Stimulated activated naive CD8-positive, alpha-beta T cell treated with anti-CD3 and anti-CD28 coated beads, Interleukin-15, Interleukin-2, amounts not matched to agents 100 ng/mL and 50 ng/mL, for 24 hours (primary cell): ENCODE measurements around the gene IBTK.
"Not testable (repeated sequence)": the region's sequence is repeated elsewhere in the genome, so short reads cannot be mapped to it uniquely, and the experiment has no call there.

ENCODE experiments used
- H3K27ac Mint-ChIP-seq: one replicate; pipeline ENCODE4 v1.8.0; 2021; ENCODE audit warnings: mild to moderate bottlenecking, mixed read lengths
- H3K27me3 Mint-ChIP-seq: one replicate; pipeline ENCODE4 v1.8.0; 2021; ENCODE audit warnings: mixed read lengths
- H3K36me3 Mint-ChIP-seq: one replicate; pipeline ENCODE4 v1.8.0; 2021; ENCODE audit warnings: low read depth, mixed read lengths
- H3K4me1 Mint-ChIP-seq: one replicate; pipeline ENCODE4 v1.8.0; 2021; ENCODE audit warnings: low read depth, mixed read lengths
- H3K4me3 Mint-ChIP-seq: one replicate; pipeline ENCODE4 v1.8.0; 2021; ENCODE audit warnings: mild to moderate bottlenecking, mixed read lengths
- H3K9me3 Mint-ChIP-seq: one replicate; pipeline ENCODE4 v1.8.0; 2021; ENCODE audit warnings: mixed read lengths

The IBTK gene

DNA sequence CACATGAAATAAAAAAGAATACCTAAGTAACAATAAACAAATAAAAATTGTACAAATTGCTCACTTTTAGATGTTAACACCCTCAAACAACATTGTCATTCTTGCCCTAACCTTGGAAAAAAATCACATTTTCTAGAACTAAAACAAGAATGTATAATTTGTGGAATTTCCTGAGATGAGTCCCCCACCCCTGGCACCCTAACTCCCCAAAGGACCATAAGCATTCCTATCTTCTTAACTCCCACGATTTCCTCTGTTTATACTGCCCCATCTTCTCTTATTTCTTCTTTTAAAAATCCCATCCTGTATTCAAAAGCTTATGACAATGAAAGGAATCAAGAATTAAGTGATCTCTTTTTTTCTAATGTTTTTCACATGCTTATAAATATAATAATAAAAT lies 70.9 kb downstream of the IBTK start:
- Mint-ChIP-seq H3K27ac (no peak overlapping the region), H3K9me3 (no peaks in the 10 kb centered on the region), H3K36me3 (peaks cover 57% of the 10 kb centered on the region), H3K4me3 (no peak overlapping the region), H3K27me3 (no peaks in the 10 kb centered on the region), H3K4me1 (no peaks in the 10 kb centered on the region)

DNA sequence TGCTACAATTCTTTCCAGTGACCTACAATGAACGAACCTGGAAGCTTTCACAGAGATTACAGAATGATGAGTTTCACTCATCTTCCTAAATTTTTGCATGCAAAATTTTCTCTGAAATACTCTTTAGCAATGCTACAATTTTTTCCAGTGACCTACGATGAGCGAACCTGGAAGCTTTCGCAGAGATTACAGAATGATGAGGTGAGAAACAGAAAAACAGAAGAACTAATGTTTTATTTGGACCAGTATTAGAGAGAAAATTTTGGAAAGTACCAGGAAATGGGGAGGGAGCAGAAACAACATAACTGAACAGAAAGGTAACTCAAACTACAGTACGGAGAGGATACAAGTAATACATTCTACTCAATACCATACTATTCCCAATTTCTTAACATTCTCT lies 75.0 kb downstream of the IBTK start:
- Mint-ChIP-seq H3K27ac (no peak overlapping the region), H3K4me3 (no peak overlapping the region), H3K36me3 (peaks cover 67% of the 10 kb centered on the region)

DNA sequence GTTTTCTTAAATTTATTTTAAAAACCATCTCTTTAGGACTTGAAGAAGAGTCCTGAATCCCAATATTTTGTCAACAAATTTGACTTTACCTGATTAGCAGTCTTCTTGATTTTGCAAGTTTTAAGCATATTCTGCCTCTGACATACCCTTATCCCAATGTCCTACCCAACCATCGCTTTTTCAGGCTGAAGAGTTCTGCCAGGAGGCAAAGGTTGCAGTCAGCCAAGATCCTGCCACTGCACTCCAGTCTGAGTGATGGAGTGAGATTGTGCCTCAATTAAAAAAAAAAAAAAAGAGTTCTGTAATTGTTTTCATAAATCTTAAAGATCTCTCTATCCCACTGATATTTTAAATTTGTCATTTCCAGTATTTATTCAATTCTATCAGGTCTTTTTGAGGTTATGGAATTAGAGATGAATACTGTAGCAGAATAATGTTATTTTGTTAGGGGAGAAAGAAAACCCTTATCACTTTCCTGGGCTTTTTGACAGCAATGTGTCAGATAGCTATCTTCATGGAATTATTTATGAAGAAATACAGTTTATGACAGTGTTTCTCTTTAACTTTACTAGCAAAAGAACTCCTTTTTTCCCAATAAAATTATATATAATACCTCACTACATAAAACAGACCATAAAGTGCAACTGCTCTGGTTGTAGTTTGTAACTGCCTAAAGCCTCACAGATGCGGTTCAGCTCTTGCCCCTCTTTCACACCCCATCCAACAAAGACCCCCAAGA lies 78.2 kb downstream of the IBTK start:
- H3K4me1 Mint-ChIP-seq = no peaks in the 10 kb centered on the region
- H3K27me3 Mint-ChIP-seq = no peaks in the 10 kb centered on the region
- peaks cover 68% of the 10 kb centered on the region for H3K36me3 Mint-ChIP-seq
- H3K4me3 Mint-ChIP-seq = no peak overlapping the region
- no peaks in the 10 kb centered on the region for H3K9me3 Mint-ChIP-seq
- no peak overlapping the region for H3K27ac Mint-ChIP-seq

More for the DNA sequence above, 75.0 kb downstream of the IBTK start:
- H3K27me3 Mint-ChIP-seq = no peaks in the 10 kb centered on the region
- no peaks in the 10 kb centered on the region for H3K4me1 Mint-ChIP-seq
- H3K9me3 Mint-ChIP-seq = no peaks in the 10 kb centered on the region

DNA sequence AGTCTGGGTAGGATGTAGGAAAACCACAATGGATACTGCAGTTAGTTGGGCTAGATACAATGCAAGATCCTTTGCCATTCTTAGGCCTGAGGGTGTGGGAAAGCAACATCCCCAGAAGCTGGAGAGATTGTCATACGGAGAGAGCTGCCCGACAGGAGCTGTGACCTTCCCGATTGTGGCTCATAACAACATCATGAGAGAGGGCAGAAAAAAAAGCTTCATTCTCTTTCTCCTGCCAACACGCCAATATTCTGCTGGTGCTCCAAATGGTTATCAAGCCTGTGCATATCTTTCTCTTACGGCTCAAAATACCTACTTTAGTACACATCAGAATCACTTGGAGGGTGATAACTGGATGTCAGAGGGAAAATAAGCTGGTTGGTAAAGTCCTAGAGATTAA lies 81.1 kb downstream of the IBTK start:
- Mint-ChIP-seq H3K27me3 (no peaks in the 10 kb centered on the region), H3K4me3 (no peak overlapping the region)

DNA sequence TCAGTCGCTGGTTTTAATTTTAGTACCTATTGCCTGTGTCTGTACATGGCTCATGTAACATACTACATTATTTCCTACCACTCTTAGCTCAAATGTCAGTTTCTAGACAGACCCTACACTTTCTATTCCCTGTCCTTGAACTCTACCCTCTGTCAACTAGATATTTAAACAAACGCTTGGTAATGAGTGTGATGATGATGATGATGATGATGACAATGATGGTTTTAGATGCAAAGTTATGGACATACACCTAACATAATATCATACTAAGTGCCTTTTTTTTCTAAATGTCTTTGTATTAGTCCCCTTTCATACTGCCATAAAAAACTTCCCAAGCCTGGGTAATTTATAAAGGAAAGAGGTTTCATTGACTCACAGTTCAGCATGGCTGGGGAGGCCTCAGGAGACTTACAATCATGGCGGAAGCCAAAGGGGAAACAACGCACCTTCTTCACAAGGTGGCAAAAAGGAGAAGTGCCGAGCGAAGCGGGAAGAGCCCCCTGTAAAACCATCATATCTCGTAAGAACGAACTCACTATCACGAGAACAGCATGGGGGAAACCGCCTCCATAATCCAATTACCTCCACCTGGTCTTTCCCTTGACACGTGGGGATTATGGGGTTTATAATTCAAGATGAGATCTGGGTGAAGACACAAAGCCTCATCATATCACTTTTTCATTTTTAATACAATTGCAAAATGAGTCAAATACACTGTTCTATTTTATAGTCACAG lies 87.1 kb downstream of the IBTK start:
- no peaks in the 10 kb centered on the region for H3K27me3 Mint-ChIP-seq
- no peaks in the 10 kb centered on the region for H3K4me1 Mint-ChIP-seq
- H3K36me3 Mint-ChIP-seq = peaks cover 5% of the 10 kb centered on the region
- no peak overlapping the region for H3K27ac Mint-ChIP-seq
- H3K4me3 Mint-ChIP-seq = no peak overlapping the region
- no peaks in the 10 kb centered on the region for H3K9me3 Mint-ChIP-seq

More for the DNA sequence above, 81.1 kb downstream of the IBTK start:
- Mint-ChIP-seq H3K9me3 (no peaks in the 10 kb centered on the region), H3K4me1 (no peaks in the 10 kb centered on the region), H3K36me3 (peaks cover 50% of the 10 kb centered on the region), H3K27ac (no peak overlapping the region)

DNA sequence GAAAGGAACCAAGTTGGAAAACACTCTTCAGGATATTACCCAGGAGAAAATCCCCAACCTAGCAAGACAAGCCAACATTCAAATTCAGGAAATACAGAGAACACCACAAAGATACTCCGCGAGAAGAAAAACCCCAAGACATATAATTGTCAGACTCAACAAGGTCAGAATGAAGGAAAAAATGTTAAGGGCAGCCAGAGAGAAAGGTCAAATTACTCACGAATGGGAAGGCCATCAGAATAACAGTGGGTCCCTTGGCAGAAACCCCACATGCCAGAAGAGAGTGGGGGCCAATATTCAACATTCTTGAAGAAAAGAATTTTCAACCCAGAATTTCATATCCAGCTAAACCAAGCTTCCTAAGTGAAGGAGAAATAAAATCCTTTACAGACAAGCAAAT lies 94.8 kb downstream of the IBTK start:
- not testable (repeated sequence) for H3K27ac Mint-ChIP-seq, H3K27me3 Mint-ChIP-seq, H3K4me1 Mint-ChIP-seq, H3K9me3 Mint-ChIP-seq, H3K36me3 Mint-ChIP-seq, H3K4me3 Mint-ChIP-seq

DNA sequence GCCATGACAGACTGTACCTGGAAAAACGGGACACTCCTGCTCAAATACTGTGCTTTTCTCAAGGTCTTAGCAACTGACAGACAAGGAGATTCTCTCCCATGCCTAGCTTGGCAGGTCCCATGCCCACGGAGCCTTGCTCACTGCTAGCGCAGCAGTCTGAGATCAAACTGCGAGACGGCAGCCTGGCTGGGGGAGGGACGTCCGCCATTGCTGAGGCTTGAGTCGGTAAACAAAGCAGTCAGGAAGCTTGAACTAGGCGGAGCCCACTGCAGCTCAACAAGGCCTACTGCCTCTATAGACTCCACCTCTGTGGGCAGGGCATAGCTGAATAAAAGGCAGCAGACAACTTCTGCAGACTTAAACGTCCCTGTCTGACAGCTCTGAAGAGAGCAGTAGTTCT lies 96.4 kb downstream of the IBTK start:
- not testable (repeated sequence) for H3K27ac Mint-ChIP-seq, H3K4me3 Mint-ChIP-seq, H3K27me3 Mint-ChIP-seq, H3K36me3 Mint-ChIP-seq, H3K9me3 Mint-ChIP-seq, H3K4me1 Mint-ChIP-seq

DNA sequence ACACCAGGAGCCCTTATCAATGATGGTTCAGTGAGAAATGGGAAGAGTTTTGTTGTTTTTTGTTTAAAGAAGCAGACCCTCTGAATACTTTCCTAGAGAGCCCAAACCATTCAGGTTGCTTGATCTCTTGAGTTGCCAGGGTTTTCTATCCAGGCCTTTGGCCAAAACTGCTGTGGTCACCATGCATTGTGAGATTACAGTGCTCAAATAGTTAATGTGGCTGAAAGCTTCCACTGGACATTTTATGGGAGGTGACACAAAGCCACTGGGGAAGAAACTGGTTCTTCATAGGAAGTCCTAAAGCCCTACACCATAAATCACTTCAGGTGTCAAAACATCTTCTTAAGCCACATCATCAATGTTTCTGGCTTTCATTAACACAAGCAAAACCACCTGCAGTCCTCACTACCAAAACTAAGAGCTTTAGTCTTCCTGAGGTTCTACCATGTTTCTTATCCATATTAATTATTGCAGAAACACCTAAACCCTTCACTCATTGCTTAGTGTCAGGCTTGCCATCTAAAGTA lies 101.6 kb downstream of the IBTK start:
- no peak overlapping the region for H3K4me3 Mint-ChIP-seq
- H3K9me3 Mint-ChIP-seq = peaks cover 4% of the 10 kb centered on the region
- no peaks in the 10 kb centered on the region for H3K36me3 Mint-ChIP-seq
- H3K4me1 Mint-ChIP-seq = no peaks in the 10 kb centered on the region
- no peak overlapping the region for H3K27ac Mint-ChIP-seq
- no peaks in the 10 kb centered on the region for H3K27me3 Mint-ChIP-seq

DNA sequence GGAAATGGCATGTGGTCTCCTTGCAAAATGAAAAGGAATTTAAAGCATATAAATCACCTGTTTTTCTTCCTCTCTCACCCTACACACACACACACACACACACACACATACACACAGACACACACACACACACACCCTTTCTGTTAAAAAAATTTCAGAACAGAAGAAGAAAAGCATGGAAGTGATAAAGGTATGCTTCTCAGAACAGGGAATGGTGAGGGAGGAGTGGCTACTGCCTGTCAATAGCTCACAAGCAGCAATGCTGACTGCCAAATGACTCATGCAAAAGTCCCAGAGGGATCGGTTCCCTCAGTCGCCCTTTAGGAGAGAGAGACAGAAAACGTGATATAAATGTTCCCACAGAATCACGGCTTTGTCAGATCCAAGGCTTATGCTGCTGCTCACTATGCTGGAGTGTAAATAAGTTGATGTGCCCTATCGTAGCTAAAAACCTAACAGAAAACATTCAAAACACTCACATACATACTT lies 102.6 kb downstream of the IBTK start:
- H3K9me3 Mint-ChIP-seq = peaks cover 4% of the 10 kb centered on the region
- no peaks in the 10 kb centered on the region for H3K27me3 Mint-ChIP-seq
- no peaks in the 10 kb centered on the region for H3K36me3 Mint-ChIP-seq
- no peak overlapping the region for H3K4me3 Mint-ChIP-seq
- no peak overlapping the region for H3K27ac Mint-ChIP-seq
- no peaks in the 10 kb centered on the region for H3K4me1 Mint-ChIP-seq

DNA sequence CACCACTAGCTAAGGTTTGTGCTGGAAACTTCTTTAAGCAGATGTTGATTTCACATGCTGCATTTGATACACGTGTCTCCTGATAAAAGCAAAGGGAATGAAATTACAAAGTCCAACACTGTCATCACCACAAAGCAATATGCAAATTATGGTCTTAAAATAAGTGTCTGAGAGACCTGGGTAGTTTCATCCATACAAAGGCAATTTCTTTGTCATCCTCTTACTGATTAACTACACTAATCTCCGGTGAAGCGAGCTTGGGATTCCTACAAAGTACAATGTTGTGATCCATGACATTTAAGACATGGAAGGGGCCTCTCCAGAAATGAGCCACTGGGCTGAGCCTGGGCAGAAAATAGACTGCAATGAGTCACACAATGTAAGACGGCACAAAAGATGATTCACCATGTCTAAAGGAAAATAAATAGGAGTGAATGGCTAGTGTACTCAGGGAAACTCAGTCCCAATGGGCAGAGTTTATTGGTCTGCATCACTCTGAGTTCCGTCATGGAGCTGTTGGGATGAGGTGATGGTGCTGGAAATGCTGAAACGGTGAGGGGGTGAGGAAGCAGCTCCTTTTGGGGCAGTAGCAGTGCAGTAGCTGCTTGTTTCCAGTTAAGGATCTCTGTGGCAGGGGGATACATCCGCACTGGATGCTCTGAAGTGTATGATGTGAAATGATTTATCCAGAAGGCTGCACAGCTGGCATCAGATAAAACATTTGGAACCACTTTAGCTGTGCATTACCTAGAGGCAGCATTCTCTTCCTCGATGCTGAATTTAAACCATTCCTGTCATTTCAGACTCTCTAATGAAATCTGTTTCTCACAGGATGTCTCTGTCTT lies 103.3 kb downstream of the IBTK start:
- Mint-ChIP-seq H3K4me3 (no peak overlapping the region), H3K9me3 (no peaks in the 10 kb centered on the region), H3K27ac (no peak overlapping the region), H3K36me3 (no peaks in the 10 kb centered on the region), H3K4me1 (no peaks in the 10 kb centered on the region), H3K27me3 (peaks cover 2% of the 10 kb centered on the region)

DNA sequence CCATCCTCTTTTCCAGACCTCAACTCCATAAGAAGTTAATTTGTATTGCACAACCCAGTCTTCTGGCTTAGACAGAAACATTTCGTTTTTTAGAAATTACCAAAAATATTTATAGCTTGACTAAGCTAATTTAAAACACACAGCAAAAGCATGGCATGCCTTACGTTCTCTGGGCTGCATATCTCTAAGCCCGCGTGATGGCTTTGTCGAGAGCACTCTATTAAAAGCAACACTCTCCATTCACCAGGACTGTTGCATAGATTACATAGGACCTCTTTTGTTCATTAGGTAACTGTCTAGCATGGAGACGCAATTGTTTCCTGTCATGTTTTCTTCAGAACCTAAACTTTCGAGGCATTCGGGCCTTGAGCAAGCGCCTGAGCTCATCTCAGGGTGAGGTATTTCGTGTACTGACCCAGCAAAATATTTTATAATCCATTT lies 104.5 kb downstream of the IBTK start:
- Mint-ChIP-seq H3K36me3 (no peaks in the 10 kb centered on the region), H3K4me1 (no peaks in the 10 kb centered on the region), H3K9me3 (no peaks in the 10 kb centered on the region), H3K27me3 (peaks cover 3% of the 10 kb centered on the region), H3K4me3 (no peak overlapping the region), H3K27ac (no peak overlapping the region)

DNA sequence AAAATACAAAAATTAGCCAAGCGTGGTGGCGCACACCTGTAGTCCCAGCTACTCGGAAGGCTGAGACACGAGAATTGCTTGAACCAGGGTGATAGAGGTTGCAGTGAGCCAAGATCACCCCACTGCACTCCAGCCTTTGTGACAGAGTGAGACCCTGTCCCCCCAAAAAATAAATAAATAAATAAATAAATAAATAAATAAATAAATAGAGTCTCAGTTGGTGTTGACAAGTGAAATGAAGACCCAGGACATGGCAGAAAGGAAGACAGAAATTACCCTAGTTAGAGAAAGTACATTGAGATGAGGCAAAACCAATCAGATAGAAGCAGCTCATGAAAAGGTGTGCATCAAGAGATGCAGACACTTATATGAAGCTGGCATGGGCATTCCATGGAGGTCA lies 105.0 kb downstream of the IBTK start:
- H3K27ac Mint-ChIP-seq = no peak overlapping the region
- no peaks in the 10 kb centered on the region for H3K9me3 Mint-ChIP-seq
- no peaks in the 10 kb centered on the region for H3K4me1 Mint-ChIP-seq
- H3K27me3 Mint-ChIP-seq = peaks cover 3% of the 10 kb centered on the region
- no peaks in the 10 kb centered on the region for H3K36me3 Mint-ChIP-seq
- H3K4me3 Mint-ChIP-seq = no peak overlapping the region

DNA sequence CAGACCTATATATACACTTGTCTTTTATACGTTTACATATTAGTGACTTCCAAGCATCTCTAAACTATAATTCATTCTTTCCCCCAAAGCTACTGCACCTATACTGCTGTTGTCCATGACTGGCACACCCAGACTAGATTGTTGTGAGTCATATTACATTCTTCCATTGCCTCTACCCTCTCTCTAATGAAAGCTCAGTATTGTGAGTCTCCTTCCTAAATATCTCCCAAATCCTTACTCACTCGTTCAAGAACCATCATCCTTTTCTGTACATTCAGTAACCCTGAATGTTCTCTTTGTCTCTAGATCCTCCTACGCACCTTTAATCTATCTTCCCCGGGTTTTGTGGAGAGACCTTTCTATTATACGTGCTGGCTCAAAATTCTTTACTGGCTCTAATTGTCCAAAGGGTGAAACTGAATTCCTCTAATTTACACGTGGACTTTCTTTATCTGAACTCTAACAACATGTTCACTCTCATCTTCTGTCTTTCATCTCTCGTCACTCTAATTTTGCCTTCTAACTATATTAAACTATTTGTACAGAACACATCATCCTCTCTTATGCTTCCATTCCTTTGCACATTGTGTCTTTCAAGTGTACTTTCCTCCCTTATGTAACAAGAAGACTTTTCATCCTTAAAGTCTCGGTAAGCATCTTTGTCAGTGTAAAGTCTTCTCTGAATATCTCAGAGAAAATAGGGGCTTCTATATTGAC lies 109.3 kb downstream of the IBTK start:
- Mint-ChIP-seq H3K4me1 (no peaks in the 10 kb centered on the region), H3K36me3 (no peaks in the 10 kb centered on the region), H3K27me3 (peaks cover 8% of the 10 kb centered on the region), H3K9me3 (no peaks in the 10 kb centered on the region), H3K27ac (no peak overlapping the region), H3K4me3 (no peak overlapping the region)

DNA sequence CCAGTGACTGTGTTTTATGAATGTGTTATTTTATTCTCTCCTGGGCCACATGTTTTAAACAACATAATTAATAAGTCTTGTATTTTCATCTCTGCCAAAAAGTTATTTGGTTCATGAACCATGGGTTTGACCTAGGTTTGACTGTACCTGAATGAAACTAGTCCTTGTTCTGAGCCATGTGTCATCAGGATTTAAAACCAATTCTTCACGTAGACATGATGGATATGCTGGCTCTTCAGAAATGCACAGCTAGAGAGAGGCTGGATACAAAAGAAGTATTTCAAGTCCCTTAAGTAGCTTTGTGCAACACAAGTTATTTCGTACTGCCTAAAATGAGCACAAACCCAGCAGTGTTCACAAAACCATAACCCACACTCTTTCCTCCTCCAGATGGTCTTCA lies 116.1 kb downstream of the IBTK start:
- peaks cover 6% of the 10 kb centered on the region for H3K27me3 Mint-ChIP-seq
- no peaks in the 10 kb centered on the region for H3K4me1 Mint-ChIP-seq
- peaks cover 5% of the 10 kb centered on the region for H3K9me3 Mint-ChIP-seq
- no peak overlapping the region for H3K27ac Mint-ChIP-seq
- H3K4me3 Mint-ChIP-seq = no peak overlapping the region
- H3K36me3 Mint-ChIP-seq = no peaks in the 10 kb centered on the region
